ENCODE results near the gene MPND.

MPND gene

DNA sequence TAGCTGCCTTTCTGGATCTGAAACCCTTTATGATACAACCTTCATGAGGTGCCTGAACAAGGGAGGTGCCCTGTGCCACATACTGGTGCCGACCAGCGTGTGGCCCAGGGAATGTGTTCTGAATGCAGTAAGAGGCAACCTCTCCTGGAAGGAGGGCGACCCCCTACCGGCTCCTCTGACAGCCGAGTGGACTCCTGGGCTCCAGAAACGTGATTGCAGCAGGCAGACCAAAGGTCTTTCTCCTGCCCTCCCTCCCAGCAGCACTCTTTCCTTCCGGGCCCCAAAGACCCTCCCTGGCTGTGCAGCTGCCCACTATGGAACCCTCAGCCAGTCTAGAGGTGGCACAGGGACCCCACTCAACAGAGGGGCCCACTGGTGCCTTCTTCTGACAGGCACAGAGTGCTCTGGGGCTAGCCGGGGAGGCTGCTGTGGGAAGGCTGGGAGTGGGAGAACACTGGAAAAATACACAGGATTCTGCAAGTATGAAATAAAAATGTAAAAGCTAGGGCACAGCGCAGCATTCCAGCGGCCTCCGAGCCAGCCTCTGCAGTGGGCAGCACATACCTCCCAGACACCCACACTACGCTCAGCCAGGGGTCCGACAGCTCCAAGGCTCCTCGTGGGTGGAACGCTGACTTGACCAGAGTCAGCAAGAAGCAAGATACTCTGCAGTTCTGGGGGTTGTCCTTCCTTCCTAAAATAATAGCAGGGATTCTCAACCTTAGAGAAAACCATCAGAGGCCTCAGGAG is 42.1 kb downstream of the MPND start:
- no peak for DNase-seq

DNA sequence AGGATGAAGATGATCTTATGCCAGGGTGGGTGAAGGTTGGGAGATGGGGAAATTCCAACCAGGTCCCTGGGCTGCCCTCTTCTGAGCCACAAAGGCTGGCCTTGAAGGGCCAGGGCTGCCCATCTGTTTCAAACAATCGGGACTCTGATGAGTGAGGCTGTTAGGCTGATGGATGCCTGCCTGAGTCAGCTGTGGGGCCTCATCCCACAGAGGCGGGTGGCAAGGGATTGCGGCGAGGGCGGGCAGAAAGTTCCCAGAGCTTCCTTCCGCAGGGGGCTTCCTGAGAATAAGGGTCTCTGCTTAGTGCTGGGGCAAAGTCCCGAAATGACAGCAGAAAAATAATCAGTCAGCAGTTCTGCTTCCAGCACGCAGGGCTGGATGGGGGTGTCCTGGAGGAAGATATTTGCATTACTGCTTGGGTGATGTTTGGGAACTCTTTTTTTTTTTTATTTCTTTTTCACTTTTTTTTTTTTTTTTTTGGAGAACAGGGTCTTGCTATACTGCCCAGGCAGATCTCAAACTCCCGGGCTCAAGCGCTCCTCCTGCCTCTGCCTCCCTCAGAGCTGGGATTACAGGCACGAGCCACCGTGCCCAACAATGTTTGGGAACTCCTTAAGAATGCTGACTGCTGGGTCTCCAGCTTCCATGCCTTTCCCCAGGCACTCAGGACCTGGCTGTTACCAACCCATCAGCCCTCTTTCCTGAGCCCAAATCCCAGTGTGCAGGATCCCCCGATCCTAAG is 42.9 kb downstream of the MPND start:
- DNase-seq, result no peak

DNA sequence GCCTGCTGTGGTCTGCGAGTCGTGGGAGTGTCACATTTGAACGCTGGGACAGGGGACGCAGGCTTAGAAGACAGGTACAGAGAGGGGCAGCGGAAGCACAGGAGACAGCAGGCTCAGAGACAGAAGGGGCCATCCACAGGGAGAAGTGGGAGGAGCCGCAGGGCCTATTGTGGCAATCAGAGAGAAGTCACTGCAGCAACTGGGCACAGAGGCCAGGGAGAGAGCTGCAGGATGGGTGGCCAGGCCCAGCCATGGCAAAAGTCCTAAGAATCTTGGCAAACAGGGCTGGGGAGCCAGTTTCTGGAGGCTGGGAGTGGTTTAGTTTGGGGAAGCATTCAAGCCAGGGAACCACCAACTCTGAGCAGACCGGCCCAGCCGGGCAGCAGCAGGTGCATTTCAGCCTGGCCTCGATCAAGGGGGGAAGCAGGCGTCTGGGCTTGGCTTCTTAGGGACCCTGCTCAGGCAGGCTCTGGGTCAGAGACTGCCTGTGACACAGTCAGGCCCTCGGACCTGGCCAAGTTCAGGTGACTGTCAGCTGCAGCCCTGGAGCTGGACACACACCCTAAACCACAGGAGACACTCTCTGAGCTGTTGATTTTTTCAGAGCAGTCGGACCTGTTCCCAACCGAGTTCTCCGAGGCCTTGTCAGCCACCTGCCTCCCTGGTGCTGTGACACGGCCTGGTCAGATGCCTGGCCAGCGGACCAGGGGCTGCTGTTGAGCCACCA is 45.1 kb downstream of the MPND start:
- DNase-seq, result no peak

DNA sequence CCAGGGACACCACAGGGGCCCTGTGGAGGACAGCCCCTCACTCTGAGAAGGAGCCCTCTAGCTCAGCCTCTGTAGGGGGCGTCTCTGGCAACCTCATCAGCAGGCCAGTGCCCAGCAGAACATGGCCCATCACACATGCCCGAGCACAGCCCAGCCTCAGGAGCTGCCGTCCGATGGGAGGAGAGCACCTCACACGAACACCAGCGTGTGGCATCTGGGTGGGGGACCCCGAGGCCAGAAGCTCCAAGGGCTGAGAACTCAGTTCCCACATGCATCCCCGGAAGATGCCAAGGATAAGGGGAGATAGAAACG is 45.7 kb downstream of the MPND start:
- DNase-seq, result no peak

DNA sequence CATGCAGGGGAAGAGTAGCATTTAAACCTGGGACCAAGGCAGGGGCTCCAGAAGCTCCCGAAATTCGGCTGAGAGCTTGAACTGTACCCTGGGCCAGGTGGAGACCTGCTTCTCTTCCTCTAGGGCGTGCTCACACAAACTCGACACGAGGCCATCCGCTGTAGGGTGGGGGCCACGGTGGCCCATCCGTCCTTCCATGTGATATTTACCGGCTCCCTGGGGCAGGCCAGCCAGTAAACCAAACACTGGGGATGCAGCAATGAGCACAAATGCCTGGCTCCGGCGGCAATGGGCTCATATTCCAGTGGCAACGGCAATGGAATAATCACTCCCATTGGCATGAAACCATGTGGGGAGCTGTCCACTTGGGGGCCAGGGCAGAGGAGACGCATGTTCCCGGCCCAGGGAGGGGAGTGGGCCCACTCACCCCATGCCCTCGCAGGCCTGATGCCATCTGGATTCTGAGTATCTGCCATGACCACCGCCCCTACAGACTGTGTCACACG is 46.2 kb downstream of the MPND start:
- DNase-seq, result no peak

DNA sequence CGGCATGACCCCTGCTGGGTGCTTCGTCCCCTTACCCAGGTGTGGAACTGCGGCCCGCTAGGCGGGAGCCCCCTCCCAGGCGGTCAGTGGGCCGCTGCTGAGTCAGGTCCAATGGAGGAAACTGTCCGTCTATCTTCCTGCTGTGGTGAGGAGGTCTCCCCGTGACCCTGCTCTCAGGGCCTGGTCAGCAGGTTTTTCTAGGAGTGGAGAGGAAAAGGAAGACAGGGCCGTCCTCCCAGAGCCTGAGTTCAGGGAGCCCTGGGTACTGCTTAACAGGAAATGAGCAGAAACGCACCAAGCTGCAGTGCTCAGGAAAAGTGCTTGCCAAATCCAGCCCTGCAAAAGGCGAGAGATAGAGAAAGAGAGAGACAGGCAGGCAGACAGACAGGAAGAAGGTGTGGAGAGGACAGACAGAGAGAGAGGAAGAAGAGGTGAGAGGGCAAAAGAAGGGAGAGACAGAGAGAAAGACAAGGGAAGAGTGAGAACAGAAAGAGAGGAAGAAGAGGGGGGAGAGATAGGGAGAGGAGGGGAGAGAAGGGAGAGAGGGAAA is 46.7 kb downstream of the MPND start:
- DNase-seq, result no peak

DNA sequence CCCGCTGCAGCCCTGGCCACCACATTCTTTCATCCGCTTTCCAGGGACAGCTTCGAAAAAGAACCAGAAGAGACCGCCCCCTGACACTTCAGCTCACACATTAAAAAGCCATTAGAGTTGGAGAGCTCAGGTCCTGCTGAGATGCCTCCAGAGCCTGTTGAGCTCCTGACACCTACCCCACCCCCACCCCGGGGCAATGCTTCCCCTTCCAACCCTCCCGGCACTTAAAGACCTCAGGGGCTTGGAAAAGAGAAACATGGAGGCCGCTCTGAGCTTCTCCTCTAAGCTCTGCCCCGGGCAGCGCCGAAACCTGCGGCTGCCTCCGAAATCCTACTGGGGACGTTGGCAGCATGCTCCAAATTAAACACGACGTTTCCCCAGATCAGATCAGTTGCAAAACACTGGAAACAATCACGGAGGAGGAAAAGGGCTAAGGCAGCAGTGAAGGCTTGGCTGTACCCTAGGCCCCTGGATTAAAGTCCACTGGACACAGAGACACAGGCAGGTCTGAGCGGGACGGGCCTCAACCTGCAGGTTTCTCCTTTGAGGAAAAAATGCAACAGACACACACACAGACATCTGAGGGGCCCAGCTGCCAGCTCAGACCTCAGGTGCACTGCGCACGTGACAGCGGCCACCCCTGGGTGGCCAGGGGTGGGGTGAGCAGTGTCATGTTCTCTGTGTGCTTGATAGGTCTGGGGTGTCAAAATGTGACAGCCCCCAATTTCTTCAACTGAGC is 47.4 kb downstream of the MPND start:
- peak; percentile 53 for DNase-seq

DNA sequence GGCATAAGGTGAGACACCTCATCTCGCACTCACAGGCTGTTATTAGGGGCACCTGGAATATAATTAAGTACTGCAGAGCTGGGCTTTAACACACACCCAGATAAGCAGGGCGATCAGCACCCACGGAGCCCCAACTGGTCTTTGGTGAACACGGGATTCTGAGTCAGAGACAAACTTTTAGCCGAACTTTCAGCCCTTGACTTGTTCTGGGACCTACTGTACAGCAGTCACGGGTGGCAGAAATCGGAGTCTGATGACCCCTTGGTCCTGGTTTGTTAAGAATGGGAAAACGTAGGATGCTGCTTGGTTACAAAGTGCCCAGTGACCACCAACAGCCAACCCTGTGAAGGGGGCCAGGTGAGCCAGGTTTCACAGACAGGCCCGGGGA is 47.9 kb downstream of the MPND start:
- no peak for DNase-seq

DNA sequence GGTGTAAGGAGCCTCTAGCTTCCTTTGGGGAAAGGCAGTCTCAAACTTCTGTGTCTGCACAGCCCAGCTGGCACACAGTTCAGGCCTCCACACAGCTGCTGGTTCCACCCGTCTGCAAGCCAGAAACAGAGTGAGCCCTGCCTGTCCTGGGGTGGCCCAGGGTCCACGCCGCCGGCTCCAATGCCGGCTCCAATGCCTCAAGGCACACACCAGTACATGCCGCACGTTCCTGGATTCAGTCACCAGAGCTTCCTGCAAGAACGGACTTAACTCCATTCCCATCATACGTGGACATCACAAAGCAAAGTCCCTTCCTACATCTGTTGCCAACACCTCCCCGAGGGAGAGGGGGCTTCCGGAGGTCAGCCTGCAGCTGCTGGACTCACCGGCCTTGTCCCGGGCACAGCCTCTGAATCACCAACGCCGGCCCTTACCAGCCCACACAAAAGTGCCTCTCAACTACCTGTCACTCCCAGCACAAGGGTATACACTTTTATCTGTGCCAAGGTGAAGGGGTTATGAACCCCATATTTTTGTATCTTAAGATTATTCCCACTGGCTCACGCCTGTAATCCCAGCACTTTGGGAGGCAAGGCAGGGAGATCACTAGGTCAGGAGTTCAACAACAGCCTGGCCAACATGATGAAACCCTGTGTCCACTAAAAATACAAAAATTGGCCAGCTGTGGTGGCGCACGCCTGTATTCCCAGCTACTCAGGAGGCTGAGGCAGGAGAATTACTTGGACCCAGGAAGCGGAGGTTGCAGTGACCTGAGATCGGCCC is 48.5 kb downstream of the MPND start:
- DNase-seq, result no peak

DNA sequence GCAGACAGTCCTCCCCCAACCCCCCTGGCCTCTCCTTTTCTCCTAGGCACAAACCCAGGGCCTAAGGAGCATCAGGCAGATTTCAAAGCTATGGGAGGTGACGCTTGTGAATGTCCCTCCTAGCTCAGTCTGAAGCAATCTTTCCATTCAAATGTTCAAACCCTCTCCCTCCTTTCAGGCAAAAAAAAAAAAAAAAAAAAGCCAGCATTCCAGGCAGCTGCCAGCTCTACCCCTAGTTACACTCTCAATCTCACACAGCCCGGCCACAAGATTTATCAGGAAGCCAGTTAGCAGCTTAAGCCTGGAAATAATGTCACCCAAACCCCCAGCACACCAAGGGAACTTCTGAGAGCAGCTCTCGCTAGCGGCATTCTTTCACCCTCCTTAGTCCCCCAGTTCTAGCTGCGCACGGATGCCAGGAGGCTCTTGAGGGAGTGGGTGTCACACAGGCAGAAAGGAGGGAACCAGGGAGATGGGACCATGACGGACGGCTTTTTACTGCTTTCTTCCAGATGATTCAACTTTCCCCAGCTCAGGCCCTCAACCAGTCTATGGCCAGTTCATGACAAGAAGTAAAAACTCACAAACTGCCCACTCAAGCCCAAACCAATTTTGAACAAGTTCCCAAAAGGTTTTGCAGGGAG is 50.7 kb downstream of the MPND start:
- DNase-seq, result no peak

DNA sequence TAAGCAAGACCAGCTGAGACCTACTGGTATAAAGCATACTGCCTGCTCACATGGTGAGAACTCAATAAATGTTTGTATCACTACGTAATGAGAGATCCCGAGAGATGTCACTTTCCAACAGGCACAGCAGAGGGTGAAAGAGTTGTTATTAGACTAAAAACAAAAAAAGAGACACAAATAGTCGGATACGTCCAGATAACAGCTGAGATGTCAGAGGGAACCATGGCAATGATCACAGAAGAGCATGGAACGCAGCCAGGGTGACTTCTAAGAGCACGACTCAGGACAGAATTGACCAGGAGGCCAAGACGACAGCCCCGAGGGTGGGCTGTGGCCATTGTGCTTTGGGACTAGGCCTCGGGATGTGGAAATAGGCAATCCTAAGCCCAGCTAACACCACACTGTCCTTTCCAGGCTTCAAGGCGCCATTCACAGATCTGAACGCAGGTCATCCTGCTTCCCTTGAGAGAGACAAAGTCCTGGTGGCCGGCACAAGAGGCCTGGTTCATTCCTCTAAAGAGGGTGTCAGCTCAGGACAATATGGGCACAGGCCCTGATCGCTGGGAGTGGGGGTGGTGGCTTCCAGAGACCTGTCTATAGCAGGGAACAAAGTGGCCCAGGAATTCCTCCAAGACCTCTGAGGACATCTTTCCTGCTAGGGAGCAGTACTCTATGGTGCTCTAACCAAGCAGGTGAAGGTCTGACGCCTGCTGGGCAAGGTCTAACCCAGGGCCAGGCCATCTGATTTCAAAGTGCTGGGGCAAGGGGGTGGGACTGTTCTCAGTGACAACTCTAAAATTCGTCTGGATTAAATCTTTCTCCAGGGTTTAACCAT is 53.8 kb downstream of the MPND start:
- DNase-seq, result no peak

DNA sequence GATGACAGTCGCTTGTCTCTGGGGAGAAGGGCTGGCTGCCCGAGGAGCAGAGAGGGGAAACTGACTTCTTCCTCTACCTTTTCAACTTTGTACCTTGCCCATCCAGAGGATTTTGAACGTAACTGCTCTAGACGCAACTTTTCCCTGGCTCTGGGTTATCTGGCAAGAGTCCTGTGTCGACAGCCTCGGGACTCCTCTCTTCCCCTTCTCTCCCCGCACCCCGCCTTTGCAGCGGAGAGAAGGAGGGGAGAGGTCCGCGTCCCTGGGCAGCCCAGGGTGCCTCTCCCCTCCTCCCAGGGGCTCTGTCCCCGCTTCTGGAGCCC is 56.4 kb downstream of the MPND start:
- DNase-seq, result no peak

DNA sequence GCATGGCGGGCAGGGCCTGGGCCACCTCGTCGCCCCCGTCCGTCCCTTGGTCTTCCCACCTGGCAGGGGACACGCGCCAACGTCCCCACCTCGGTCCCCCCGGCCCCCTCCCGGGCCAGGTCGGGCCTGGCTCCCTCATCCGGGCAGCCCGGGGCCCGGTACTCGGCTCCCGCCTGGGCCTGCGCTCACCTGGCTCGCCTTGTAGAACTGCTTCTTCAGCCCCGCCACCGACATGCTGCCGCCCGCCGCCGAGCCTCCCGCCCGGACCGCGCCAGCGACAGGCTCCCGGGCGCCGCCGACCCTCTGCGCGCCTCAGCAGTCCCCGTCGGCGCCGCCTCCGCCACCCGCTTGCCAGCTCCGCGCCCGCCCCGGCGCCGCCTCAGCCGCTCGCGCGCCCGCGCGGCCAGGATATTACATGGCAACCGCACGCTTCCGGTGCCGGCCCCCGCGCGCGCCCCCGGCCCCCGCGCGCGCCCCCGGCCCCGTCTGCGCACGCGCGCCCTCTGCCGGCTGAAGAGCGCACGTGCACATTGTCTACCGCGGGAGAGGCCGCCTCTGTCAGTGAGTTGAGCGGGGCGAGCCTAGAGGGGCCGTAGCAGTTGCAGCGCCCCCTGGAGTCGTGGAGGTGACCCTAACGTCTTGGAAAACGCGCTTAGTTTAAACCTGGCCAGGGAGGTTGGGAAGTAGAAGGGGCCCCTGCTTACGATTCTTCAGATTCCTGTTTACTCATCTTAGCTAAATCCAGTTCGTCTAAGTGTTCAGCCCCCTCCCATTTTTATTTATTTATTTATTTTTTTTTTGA is 57.0 kb downstream of the MPND start, which contains the start of gene SH3GL1:
SH3GL1 (minus strand) TSS at position 413 of the 802 bp plus-strand sequence; CDS start at position 234, 179 bp downstream.
- DNase-seq, result peak; percentile 69

DNA sequence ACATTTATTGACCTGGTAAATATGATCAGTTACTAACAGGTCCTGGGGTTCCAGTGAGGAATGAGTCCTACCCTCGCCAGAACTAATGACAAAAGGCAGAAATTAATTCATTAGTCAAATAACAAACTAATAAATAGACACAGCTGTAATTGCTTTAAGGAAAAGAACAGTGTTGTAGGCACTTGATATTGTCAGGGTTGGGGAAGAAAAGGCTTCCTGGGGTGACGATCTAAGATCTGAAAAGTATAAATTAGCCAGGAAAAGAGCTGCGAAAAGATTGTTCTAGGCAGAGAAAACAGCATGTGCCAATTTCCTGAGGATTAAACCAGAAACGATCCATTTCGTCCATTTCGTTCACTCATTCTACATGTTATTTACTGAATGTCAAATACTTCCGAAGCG is 58.4 kb downstream of the MPND start:
- DNase-seq, result no peak

DNA sequence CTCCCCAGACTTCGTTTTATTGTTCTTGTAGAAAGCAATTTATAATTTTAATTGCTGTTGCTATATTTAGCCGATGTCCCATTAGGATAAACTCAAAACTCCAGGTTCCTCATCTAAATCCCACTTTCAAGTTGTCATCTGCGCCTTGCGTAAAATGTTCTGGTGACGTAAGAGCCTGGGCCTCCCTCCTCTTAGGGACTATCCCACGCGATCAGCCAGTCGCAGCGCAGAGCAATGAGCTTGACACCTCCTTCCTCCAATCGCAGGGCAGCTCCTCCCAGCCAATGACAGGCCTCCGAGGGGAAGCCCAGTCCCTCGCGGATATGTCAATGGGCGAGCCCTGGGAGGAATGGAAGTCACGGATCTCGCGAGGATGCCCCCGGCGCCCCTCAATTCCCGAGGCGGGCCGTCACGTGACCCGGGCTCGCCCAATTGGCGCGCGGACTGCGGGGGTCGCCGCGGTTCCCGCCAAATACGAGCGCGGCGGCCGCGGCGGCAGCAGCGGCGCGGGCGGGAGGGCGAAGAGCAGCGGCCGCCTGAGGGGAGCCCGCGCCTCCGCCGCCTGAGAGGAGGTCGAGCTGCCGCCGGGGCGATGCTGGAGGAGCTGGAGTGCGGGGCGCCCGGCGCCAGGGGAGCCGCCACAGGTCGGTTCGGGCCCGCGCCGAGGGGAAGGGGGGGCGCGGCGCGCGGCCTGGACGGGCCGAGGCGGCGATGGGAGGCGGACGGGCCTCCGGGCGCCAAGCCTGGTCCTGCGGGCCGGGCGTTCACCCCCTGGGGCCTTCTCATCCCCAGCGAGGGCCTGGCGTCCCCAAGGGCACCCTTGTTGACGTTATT is 59.0 kb downstream of the MPND start, which contains the start of gene CHAF1A:
CHAF1A (plus strand) TSS at position 470 of the 834 bp plus-strand sequence; CDS start at position 593, 123 bp downstream.
- peak; percentile 99 for DNase-seq

DNA sequence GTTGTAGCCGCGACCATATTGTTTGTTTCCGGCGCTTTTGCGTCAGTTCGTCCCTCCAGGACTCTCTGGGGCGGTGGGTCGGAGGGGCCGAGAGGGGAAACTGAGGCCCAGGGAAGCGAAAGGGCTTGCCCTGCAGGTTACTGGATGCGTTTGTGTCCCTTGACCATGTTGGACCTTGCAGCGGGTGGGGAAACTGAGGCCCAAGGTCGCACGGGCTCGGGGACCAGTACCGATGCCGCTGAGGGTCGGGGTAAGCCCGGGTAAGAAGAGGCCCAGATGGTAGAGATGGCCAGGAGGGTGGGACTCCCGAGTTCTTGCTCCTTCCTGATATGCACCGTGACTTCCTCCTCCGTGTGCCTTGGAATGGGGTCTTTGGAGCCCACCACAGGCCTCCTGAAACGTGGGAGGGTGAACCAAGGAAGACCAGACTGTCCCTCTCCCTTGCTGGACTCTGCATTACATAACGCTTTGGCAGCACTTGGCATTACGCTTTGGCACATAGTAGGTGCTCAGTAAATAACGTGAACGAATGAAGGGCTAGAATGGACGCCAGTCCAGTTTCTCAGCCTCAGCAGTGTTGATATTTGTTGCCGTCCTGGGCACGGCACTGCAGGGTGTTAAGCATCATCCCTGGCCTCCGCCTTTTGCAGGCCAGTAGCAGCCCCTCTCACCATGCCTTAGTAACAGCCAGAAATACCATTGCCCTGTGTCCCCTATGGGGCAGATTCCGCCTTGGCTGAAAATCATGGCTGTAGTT is 59.8 kb downstream of the MPND start:
- no peak for DNase-seq

DNA sequence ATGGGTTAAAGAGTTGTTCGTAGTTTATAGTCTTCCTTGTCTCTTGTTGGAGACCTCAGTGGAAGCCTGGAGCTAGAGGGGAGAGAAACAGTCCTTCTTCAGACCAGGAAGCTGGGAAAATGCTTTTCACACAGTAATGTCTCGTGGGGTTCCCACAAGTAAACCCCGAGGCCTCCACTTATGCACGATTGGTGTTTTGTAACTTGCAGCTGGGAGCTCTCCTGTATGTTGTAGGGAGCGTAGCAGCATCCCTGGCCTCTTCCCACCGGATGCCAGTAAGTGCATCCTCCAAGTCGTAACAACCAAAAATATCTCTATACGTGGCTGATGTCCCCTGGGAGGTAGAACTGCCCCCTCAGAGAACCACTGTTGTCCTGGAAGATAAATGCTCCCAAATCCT is 62.6 kb downstream of the MPND start:
- no peak for DNase-seq

DNA sequence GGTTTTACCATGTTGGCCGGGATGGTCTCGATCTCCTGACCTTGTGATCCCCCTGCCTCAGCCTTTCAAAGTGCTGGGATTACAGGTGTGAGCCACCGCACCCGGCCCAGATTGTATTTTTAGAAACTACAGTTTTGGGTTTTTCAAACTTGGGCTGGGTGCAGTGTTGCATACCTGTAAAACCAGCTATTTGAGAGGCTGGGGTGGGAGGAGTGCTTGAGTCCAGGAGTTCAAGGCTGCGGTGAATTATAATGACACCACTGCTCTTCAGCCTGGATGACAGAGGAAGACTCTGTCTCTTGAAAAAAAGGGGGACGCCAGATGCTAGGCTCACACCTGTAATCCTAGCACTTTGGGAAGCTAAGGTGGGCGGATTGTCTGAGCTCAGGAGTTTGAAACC is 63.3 kb downstream of the MPND start:
- no peak for DNase-seq

Data from DMS79 (cell line).